Left lung (tissue), 10 donors: Measurements from ENCODE around the gene AOAH. TPM values are rescaled to one million over a fixed set of nuclear protein-coding genes. Genes with fewer than 3 reads are reported as not detected.

Experiments used
- ATAC-seq: fragments of 200-7000 bp; cut with Tn5 transposase; one replicate; pipeline ENCODE4 v1.9.1; 2020; ENCODE audit warnings: moderate library complexity
- DNase-seq, 4 donors: peaks; one replicate each; pipeline ENCODE4 v3.0.0-alpha.2; 2013 to 2020
- H3K27ac ChIP-seq, 2 donors: fragments of 200-600 bp; sonication (generic) in 1 of 2; one replicate each; pipeline versions ENCODE4 v1.5.0 to v1.8.0; 2020 to 2021
- H3K27me3 ChIP-seq, 2 donors: fragments of 200-600 bp; sonication (generic) in 1 of 2; one replicate each; pipeline versions ENCODE4 v1.5.0 to v1.8.0; 2020 to 2021
- H3K36me3 ChIP-seq, 2 donors: fragments of 200-600 bp; sonication (generic) in 1 of 2; one replicate each; pipeline versions ENCODE4 v1.5.0 to v1.8.0; 2020 to 2021
- H3K4me1 ChIP-seq, 2 donors: fragments of 200-600 bp; one replicate each; pipeline ENCODE4 v1.8.0; 2021
- H3K4me3 ChIP-seq, 2 donors: fragments of 200-600 bp; sonication (generic) in 1 of 2; one replicate each; pipeline versions ENCODE4 v1.5.0 to v1.8.0; 2020 to 2021; ENCODE audit warnings: mild to moderate bottlenecking in 1 of 2
- H3K9me3 ChIP-seq, 2 donors: fragments of 200-600 bp; sonication (generic) in 1 of 2; one replicate each; pipeline versions ENCODE4 v1.5.0 to v1.8.0; 2020 to 2021
- intact Hi-C, 2 donors: fragments of 100-400 bp; cut with DNase I; formaldehyde crosslinking; loops; one replicate each; pipeline versions ENCODE4 v1.11.2 to v1.14.2; 2022
- polyA plus RNA-seq, 6 donors: library from polyadenylated mRNA; unstranded; fragments of 120-200 nt; gene quantifications; one replicate each; pipeline ENCODE4 v1.2.1, GENCODE V29; 2013; ENCODE audit not compliant: insufficient read length in 6 of 6
- total RNA-seq, 2 donors: library from RNA; stranded (reverse); fragmentation: NEBNext Ultra II Directional; extraction: Animal tissue kit (Norgen Biotek cat#: 25700); gene quantifications; one replicate each; pipeline ENCODE4 v1.2.1, GENCODE V29; 2021
- TF ChIP-seq, protein P1 (sequence below), 2 donors: fragments of 200-600 bp; sonication (generic) in 1 of 2; IDR thresholded peaks; one replicate each; pipeline versions ENCODE4 v1.5.0 to v1.8.0; 2021; ENCODE audit warnings: antibody characterized with exemption in 2 of 2
- donor health status: DM: no; HTN: yes; CAD: no.
- donor health status: DM: no; HTN: no; CAD: no.

The AOAH gene
- total and polyA plus RNA-seq, 8 donors = 3.9 to 28.2 (median 6.9) TPM

DNA sequence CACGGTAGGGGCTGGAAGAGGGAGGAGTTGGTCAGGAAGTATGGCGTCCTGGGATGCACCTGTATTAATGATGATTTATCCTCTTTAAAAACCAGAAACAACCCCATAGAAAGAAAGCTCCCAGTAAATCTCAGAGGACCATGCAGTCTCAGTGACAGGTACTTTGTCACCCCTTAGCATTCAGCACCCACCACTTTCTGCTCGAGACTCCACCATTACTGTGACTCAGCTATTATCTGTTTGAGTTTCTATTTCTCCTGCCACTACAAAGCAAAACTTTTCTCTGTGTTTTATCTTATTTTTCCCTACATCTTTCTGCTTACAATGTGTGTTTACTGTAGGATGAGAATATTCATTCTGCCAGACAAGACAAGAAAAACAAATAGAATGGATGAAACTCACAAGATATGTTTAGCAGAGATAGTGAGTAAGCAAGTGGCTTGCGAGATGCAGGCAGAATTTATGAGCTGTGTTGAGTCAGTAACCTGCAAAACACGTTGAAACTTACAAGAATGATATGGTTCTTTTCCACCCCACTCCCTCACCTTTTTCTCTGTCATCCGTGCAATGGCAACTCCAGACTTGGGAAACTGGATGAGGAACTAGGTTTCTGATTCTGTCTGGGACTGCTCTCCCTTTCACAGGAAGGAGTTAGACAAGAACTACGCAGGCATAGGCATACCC lies 127.1 kb downstream of the AOAH start:
- intact Hi-C loops = no loop called here

DNA sequence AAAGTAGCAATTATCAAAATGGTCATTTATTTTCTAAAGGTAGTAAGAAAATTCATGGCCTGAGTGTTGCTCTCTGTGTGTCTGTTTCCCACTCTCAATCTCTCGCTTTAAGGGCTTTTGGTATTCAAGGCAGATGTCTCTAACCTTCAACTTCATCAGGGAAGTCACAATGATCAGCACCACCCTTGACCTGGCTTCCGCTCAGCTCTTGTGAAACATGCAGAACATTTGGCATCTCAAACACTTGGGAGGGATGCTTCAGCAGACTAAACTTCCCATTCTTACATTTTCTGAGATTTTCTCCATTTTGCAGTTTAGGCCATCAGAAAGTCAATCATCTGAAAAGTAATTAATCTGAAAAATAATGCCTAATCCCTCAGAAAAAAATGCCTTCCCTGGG lies 129.8 kb downstream of the AOAH start:
- no peak for DNase-seq
- TF ChIP-seq, protein P1, sequence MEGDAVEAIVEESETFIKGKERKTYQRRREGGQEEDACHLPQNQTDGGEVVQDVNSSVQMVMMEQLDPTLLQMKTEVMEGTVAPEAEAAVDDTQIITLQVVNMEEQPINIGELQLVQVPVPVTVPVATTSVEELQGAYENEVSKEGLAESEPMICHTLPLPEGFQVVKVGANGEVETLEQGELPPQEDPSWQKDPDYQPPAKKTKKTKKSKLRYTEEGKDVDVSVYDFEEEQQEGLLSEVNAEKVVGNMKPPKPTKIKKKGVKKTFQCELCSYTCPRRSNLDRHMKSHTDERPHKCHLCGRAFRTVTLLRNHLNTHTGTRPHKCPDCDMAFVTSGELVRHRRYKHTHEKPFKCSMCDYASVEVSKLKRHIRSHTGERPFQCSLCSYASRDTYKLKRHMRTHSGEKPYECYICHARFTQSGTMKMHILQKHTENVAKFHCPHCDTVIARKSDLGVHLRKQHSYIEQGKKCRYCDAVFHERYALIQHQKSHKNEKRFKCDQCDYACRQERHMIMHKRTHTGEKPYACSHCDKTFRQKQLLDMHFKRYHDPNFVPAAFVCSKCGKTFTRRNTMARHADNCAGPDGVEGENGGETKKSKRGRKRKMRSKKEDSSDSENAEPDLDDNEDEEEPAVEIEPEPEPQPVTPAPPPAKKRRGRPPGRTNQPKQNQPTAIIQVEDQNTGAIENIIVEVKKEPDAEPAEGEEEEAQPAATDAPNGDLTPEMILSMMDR (IDR thresholded peaks at IDR 0.05) = no peak
- no peaks in the 10 kb centered on the region for H3K27me3 ChIP-seq
- H3K4me1 ChIP-seq = peaks cover 0 to 11% of the 10 kb centered on the region in 2 donors
- H3K27ac ChIP-seq = peak overlapping the region in 1 of 2 donors; percentile 54
- intact Hi-C loops = no loop called here
- ATAC-seq = no peak
- H3K9me3 ChIP-seq = no peaks in the 10 kb centered on the region
- H3K36me3 ChIP-seq = peaks cover 0 to 7% of the 10 kb centered on the region in 2 donors
- H3K4me3 ChIP-seq = no peak overlapping the region

More for the DNA sequence above, 127.1 kb downstream of the AOAH start:
- DNase-seq (no peak), ATAC-seq (no peak)
- Histone ChIP-seq H3K4me3 (no peak overlapping the region), H3K27me3 (no peaks in the 10 kb centered on the region), H3K9me3 (no peaks in the 10 kb centered on the region), H3K36me3 (peaks cover 0 to 7% of the 10 kb centered on the region in 2 donors), H3K4me1 (peaks cover 0 to 25% of the 10 kb centered on the region in 2 donors), H3K27ac (no peak overlapping the region)
- TF ChIP-seq, protein P1 (IDR thresholded peaks at IDR 0.05) = no peak

DNA sequence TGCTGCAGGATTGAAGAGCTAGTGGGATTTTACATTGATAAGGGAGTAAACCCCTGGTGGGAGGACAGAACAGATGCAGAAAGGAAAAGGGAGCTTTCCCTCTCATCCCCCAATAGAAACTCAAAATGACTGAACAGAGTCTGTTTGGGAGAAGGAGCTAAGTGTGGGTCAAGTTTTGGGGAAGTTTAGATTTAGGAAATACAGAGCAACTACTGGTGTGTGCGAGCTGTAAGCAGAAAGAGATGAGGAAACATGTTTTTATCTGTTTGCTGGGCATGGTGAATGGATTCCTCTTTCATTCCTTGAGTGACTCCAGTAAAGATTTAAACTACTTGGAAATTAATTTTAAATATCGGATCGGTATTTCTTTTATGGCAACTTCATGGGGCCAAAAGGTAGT lies 132.7 kb downstream of the AOAH start:
- intact Hi-C loops = no loop called here
- H3K36me3 ChIP-seq = peaks cover 0 to 7% of the 10 kb centered on the region in 2 donors
- ATAC-seq = no peak
- H3K27ac ChIP-seq = peak overlapping the region in 1 of 2 donors; percentile 48
- peaks cover 0 to 8% of the 10 kb centered on the region in 2 donors for H3K4me1 ChIP-seq
- TF ChIP-seq, protein P1 (IDR thresholded peaks at IDR 0.05) = no peak
- DNase-seq = no peak
- H3K9me3 ChIP-seq = no peaks in the 10 kb centered on the region
- no peak overlapping the region for H3K4me3 ChIP-seq
- H3K27me3 ChIP-seq = no peaks in the 10 kb centered on the region

DNA sequence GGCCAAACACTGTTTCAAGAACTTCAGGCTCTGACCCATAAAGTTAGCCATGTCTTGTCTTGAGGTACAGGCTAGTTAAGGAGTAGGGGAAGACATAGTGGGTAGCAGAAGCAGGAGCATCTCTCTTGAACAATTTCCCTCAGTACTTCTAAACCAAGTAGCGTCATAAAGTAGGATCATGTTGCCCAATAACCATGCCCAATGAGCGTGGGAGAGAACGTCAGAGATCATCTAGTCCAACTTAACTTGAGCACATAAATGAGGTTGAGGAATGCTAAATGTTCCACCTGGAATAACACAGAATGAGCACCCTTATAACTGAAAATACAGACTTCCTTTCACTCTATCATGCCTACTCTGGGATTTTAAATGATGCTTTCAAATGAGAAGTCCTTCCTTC lies 134.9 kb downstream of the AOAH start:
- DNase-seq = no peak
- H3K27ac ChIP-seq = no peak overlapping the region
- no peak overlapping the region for H3K4me3 ChIP-seq
- no peak for ATAC-seq
- peaks cover 0 to 7% of the 10 kb centered on the region in 2 donors for H3K36me3 ChIP-seq
- no peaks in the 10 kb centered on the region for H3K9me3 ChIP-seq
- H3K27me3 ChIP-seq = no peaks in the 10 kb centered on the region
- H3K4me1 ChIP-seq = peaks cover 0 to 8% of the 10 kb centered on the region in 2 donors
- intact Hi-C loops = no loop called here
- TF ChIP-seq, protein P1 (IDR thresholded peaks at IDR 0.05) = no peak

DNA sequence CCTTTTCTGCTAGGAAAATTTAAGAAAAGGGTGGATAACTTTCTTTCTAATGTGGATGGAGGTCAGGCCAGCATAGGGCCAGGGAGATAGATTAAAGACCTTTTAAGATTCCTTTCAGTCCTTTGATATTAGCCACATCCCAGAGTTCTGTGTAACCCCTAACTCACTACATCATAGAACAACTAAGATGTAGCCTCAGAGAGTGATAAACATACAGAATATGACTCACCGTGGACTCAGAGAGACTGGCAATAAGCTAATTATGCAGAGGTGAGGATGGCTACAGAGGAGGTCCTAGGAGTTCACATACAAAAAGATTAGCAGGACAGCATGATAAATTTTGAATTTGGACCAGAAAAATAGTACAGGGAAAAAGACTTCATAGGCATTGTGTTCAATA lies 141.0 kb downstream of the AOAH start:
- TF ChIP-seq, protein P1 (IDR thresholded peaks at IDR 0.05) = no peak
- Histone ChIP-seq H3K4me1 (no peaks in the 10 kb centered on the region), H3K27ac (no peak overlapping the region), H3K9me3 (no peaks in the 10 kb centered on the region), H3K4me3 (no peak overlapping the region), H3K27me3 (no peaks in the 10 kb centered on the region), H3K36me3 (peaks cover 0 to 6% of the 10 kb centered on the region in 2 donors)
- ATAC-seq (no peak), DNase-seq (no peak)
- intact Hi-C loops = no loop called here
